Panc1 (cell line): ENCODE measurements around the gene ZNF672.

Source experiments
- POLR2AphosphoS5 ChIP-seq: IDR thresholded peaks from 2 replicates; pipeline ENCODE4 v1.6.1; 2012; ENCODE audit warnings: mild to moderate bottlenecking, low read depth, low read length, moderate library complexity
- TF ChIP-seq, protein P1 (sequence below), 2 experiments: IDR thresholded peaks; 2 replicates each; pipeline ENCODE4 v1.6.1; 2011 to 2012; ENCODE audit warnings: low read depth in 2 of 2, control low read depth in 1 of 2, low read length in 1 of 2, mild to moderate bottlenecking in 1 of 2, moderate library complexity in 1 of 2; ENCODE audit not compliant: insufficient read depth in 1 of 2
- TF ChIP-seq, protein P2 (sequence below): fragments of 450-650 bp; IDR thresholded peaks from 2 replicates; pipeline ENCODE4 v1.5.1; 2017; ENCODE audit warnings: mild to moderate bottlenecking

DNA sequence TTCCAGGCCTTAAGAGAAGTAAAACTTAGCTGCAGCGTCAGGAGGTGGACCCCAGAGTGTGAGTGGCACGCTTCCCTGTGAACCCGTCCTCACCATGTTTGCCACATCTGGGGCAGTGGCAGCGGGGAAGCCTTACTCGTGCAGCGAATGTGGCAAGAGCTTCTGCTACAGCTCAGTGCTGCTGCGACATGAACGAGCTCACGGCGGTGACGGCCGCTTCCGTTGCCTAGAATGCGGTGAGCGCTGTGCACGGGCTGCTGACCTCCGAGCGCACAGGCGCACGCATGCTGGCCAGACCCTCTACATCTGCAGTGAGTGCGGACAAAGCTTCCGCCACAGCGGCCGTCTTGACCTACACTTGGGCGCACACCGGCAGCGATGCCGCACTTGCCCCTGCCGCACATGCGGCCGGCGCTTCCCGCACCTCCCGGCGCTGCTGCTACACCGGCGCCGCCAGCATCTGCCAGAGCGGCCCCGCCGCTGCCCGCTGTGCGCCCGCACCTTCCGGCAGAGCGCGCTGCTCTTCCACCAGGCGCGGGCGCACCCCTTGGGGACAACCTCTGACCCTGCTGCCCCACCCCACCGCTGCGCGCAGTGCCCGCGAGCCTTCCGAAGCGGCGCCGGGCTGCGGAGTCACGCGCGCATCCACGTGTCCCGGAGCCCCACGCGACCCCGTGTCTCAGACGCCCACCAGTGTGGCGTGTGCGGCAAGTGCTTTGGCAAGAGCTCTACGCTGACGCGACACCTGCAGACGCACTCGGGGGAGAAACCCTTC lies 9.3 kb downstream of the ZNF672 start:
- TF ChIP-seq, protein P1, sequence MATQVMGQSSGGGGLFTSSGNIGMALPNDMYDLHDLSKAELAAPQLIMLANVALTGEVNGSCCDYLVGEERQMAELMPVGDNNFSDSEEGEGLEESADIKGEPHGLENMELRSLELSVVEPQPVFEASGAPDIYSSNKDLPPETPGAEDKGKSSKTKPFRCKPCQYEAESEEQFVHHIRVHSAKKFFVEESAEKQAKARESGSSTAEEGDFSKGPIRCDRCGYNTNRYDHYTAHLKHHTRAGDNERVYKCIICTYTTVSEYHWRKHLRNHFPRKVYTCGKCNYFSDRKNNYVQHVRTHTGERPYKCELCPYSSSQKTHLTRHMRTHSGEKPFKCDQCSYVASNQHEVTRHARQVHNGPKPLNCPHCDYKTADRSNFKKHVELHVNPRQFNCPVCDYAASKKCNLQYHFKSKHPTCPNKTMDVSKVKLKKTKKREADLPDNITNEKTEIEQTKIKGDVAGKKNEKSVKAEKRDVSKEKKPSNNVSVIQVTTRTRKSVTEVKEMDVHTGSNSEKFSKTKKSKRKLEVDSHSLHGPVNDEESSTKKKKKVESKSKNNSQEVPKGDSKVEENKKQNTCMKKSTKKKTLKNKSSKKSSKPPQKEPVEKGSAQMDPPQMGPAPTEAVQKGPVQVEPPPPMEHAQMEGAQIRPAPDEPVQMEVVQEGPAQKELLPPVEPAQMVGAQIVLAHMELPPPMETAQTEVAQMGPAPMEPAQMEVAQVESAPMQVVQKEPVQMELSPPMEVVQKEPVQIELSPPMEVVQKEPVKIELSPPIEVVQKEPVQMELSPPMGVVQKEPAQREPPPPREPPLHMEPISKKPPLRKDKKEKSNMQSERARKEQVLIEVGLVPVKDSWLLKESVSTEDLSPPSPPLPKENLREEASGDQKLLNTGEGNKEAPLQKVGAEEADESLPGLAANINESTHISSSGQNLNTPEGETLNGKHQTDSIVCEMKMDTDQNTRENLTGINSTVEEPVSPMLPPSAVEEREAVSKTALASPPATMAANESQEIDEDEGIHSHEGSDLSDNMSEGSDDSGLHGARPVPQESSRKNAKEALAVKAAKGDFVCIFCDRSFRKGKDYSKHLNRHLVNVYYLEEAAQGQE (IDR thresholded peaks at IDR 0.05; ENCODE audit: insufficient read depth in 1 of 2, low read depth in 2 of 2, low read length in 1 of 2), result no peak
- TF ChIP-seq POLR2AphosphoS5, result no peak
- TF ChIP-seq, protein P2, sequence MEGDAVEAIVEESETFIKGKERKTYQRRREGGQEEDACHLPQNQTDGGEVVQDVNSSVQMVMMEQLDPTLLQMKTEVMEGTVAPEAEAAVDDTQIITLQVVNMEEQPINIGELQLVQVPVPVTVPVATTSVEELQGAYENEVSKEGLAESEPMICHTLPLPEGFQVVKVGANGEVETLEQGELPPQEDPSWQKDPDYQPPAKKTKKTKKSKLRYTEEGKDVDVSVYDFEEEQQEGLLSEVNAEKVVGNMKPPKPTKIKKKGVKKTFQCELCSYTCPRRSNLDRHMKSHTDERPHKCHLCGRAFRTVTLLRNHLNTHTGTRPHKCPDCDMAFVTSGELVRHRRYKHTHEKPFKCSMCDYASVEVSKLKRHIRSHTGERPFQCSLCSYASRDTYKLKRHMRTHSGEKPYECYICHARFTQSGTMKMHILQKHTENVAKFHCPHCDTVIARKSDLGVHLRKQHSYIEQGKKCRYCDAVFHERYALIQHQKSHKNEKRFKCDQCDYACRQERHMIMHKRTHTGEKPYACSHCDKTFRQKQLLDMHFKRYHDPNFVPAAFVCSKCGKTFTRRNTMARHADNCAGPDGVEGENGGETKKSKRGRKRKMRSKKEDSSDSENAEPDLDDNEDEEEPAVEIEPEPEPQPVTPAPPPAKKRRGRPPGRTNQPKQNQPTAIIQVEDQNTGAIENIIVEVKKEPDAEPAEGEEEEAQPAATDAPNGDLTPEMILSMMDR, result no peak
